ENCODE results near the gene FOXRED2.
"Not testable (repeated sequence)": the region's sequence is repeated elsewhere in the genome, so short reads cannot be mapped to it uniquely, and the experiment has no call there.

The FOXRED2 gene

GRCh38 chr22:36469094-36469710 is 37.6 kb downstream of the FOXRED2 start:
- no peak for DNase-seq (ENCODE audit: low read depth)

GRCh38 chr22:36467946-36468345 is 38.9 kb downstream of the FOXRED2 start:
- DNase-seq (ENCODE audit: low read depth) = no peak

DNA sequence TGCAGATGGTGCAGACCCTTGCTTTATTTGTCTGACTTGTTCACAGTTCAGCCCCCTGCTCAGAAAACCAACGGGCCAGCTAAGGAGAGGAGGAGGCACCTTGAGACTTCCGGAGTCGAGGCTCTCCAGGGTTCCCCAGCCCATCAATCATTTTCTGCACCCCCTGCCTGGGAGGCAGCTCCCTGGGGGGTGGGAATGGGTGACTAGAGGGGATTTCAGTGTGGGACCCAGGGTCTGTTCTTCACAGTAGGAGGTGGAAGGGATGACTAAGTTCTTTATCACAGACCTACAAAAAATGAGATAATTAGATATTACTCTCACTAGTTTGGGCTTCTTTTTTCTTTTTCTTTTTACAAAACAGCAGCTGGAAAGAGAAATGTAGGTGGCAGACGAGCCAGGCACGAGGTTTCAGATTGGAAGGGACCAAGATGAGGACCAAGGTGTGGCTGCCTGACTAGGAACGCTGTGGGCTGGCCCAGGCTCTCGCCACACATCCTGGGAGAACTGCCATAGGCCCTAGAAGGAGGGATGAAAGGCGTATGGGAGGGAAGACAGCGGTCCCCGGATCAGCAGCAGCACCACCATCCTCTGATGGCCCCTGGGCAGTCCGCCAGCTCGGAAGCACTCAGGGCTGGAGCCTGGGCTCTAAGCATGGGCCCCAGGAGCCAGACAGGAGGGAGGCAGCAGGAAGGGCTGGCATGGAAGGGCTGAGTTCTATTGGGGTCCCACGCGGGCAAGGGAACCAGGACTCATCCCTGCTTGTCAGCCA is 39.6 kb downstream of the FOXRED2 start:
- no peak for DNase-seq (ENCODE audit: low read depth)

DNA sequence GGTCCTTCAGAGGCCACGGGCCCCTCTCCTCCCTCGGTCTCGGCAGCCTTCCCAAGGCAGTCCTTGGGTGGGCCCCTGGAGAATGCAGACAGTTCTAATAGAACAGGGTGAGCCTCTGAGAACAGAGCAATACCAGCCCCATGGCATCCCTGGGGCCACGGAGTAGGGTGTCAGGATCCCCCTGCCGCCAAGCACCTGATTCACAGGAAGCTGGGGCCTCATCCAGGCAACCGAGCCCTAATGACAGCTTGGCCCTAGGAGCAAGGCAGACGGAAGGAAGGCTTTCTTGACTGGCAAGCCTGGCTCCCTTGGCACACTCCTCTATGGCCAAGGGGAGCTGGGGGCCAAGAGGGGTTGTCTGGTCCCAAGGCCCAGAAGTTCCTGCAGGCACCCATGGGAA is 40.6 kb downstream of the FOXRED2 start:
- no peak for DNase-seq (ENCODE audit: low read depth)

- DNase-seq (ENCODE audit: low read depth) = no peak
Measured at GRCh38 chr22:36465232-36466021, 41.4 kb downstream of the FOXRED2 start.

- no peak for DNase-seq (ENCODE audit: low read depth)
Measured at GRCh38 chr22:36464715-36465231, 42.1 kb downstream of the FOXRED2 start.

DNA sequence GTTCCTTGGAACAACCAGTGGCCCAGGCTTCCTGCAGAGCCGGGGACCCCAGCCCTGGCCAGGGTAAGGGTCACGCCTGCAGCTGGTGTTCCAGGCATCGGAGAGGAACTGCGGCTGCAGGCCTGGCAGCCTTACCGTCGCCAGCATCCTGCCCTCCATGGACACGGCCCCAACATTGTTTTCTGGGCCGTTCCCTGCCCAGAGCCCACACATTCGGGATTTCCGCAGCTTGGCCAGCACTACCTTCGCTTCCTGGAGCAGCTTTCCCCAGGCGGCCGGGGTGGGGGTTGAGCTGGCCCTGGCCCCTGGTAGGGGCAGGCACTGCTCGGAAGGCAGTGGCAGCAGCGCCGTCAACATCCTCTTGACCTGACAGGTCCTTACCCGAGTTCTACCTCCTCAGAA is 43.1 kb downstream of the FOXRED2 start:
- no peak for DNase-seq (ENCODE audit: low read depth)

GRCh38 chr22:36461665-36462649 is 44.9 kb downstream of the FOXRED2 start:
- DNase-seq (ENCODE audit: low read depth) = no peak

GRCh38 chr22:36460202-36460601 is 46.6 kb downstream of the FOXRED2 start:
- no peak for DNase-seq (ENCODE audit: low read depth)

DNA sequence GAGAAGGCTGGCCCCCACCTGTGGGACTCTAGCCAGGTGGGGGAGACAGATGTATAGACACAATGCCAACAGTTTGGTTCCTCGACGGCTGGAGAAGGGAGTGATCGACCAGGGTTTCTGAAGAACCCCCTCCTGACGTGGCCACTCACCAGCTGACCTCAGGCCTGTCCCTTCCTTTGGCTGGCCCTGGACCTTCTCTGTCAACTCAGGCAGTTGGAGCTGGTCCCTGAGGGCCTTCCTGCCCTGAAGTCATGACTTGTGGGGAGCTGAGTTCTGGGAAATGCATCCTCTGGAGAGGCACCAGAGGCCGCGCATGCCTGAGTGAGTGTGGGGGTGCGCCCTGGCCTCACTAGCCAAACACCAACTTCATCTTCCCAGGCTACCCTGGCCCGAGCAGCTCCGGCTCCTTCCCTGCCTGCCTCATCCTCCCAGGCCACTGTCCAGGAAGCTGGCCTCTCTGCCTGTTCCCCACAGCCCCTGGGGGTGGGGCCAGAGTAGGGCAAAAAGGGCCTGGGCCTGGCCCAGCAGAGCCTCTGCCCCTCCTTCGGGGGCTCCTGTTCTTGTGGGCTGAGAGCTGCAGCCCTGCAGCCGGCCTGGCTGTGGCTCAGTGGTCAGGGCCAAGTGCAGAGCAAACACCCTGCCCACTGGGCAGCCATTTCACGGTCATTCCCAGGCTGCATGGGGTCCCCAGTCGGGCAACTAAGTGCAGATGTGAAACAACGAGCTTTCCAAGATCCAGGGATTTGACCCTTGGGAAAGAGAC is 49.0 kb downstream of the FOXRED2 start:
- DNase-seq (ENCODE audit: low read depth) = no peak

GRCh38 chr22:36456464-36456845 is 50.4 kb downstream of the FOXRED2 start:
- no peak for DNase-seq (ENCODE audit: low read depth)

DNA sequence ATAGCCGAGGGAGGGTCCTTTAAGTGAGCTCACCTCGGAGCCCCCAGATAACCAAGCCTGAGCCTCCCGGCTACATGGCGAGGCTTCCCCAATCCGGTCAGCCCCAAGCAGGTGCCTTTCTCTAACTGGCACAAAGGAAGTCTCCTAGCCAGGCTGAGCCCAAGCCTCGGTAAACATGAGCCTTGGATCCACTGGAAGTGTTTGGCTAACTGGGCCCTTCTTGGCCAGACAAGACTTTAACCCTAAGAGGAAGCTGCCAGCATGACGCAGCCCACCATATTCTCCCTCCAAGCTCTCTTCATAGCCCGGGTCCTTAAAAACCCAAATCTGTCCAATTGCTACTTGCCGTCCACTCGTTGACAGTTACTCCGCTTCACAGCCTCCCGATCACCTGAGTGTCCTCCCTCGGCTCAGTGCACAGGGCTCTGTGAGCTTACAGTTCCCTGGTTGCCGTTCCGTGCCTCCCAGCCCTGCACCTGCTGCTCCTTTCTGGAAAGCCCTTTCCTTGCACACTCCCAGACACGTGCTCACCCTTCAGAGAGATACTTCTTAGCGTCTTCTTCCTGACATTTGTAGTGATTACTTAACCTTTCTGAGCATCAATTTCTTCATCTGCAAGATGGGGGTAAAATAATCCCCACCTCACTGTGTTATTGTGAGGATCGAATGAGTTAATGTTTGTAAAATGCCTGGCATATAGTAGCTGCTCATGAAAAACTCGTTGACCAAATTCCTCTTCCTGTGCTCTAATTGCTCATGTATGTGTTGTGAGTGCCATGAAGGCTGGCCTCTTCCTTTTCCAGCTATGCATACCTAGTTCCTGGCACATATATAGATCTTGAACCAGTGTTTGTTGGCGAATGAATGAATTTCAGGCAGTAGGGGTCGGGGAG is 51.0 kb downstream of the FOXRED2 start:
- no peak for DNase-seq (ENCODE audit: low read depth)

GRCh38 chr22:36454916-36455570 is 51.8 kb downstream of the FOXRED2 start:
- DNase-seq (ENCODE audit: low read depth) = peak; percentile 91

- no peak for DNase-seq (ENCODE audit: low read depth)
Measured at GRCh38 chr22:36453855-36454378, 52.9 kb downstream of the FOXRED2 start.

- not testable (repeated sequence) for DNase-seq (ENCODE audit: low read depth)
Measured at GRCh38 chr22:36452978-36453607, 53.7 kb downstream of the FOXRED2 start.

DNA sequence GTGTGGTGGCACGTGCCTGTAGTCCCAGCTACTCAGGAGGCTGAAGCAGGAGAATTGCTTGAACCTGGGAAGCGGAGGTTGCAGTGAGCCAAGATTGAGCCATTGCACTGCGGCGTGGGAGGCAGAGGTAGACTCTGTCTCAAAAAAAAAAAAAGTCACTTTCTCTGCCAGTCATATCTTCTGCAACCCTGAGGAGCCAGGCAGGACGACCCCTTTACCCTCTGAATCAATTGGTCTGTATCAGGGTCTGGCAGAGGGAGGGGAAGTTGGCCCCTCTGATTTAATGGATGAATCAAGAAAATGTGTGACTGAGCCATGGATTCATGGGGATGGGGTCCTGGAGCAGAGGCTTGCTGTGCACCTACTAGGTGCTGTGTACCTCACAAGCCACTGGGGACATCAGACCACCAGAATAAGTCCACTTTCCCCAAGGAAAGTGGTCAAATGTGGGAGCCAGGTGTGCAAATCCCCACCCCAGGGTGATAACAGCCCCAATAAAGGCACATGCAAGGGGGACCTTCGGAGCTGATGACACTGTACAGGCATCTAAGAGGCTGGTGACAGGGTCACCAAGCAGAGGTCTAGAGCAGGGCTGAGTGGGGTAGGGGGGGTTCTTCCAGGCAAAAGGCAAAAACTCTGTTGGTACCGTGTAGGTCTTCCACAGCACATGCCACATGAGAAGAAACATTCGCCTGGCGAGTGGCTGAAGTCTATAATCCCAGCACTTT is 54.4 kb downstream of the FOXRED2 start:
- no peak for DNase-seq (ENCODE audit: low read depth)

- not testable (repeated sequence) for DNase-seq (ENCODE audit: low read depth)
Measured at GRCh38 chr22:36450923-36451322, 55.9 kb downstream of the FOXRED2 start.

Measured in activated T-helper 1 cell treated with Interleukin-2 at 50 U/mL for 16 hours (primary cell).